ENCODE results near the gene STOX1. TPM values are rescaled to one million over a fixed set of nuclear protein-coding genes. Genes with fewer than 3 reads are reported as not detected.

The STOX1 gene
- total RNA-seq, 1 experiment from 2014 or later, result 5.9 TPM

- intact Hi-C loops (cut with micrococcal nuclease), result no loop called here
- Histone ChIP-seq H2AFZ (ENCODE audit: low read depth, low read length, poor library complexity, severe bottlenecking) (no peak overlapping the region), H3K9ac (ENCODE audit: low read length) (no peak overlapping the region), H4K20me1 (ENCODE audit: insufficient read depth) (no peaks in the 10 kb centered on the region), H3K27me3 (ENCODE audit: insufficient read depth, low read length) (no peaks in the 10 kb centered on the region), H3K9me2 (ENCODE audit: insufficient read depth) (no peaks in the 10 kb centered on the region), H3K4me2 (ENCODE audit: low read length) (no peak overlapping the region), H3K4me3 (replicated peaks in 1 of 2; ENCODE audit: low read depth in 1 of 2, low read length in 2 of 2) (no peak overlapping the region), H3K9me3 (ENCODE audit: control insufficient read depth in 1 of 2, insufficient read depth in 1 of 2, low read depth in 1 of 2, low read length in 2 of 2) (no peaks in the 10 kb centered on the region), H3K36me3 (ENCODE audit: control insufficient read depth in 1 of 2, insufficient read depth in 2 of 2, low read length in 2 of 2) (no peaks in the 10 kb centered on the region), H3K4me1 (ENCODE audit: control insufficient read depth in 1 of 2, insufficient read depth in 2 of 2, low read length in 2 of 2) (peaks cover 5 to 16% of the 10 kb centered on the region in 2 experiments), H3K79me2 (ENCODE audit: insufficient read depth, low read length) (no peaks in the 10 kb centered on the region), H3K27ac (ENCODE audit: low read depth, low read length) (no peak overlapping the region)
- no peak for TF ChIP-seq ZFX (IDR thresholded peaks at IDR 0.05)
- TF ChIP-seq FOSL1 (IDR thresholded peaks at IDR 0.05; ENCODE audit: low read depth), result no peak
- TF ChIP-seq EZH2 (IDR thresholded peaks at IDR 0.05), result no peak
- no peak for TF ChIP-seq YY1 (IDR thresholded peaks at IDR 0.05; ENCODE audit: extremely low read depth, insufficient replicate concordance, low read depth, low read length)
- no peak for TF ChIP-seq ELF1 (IDR thresholded peaks at IDR 0.05; ENCODE audit: borderline replicate concordance, low read depth)
- no peak for TF ChIP-seq CTCF (IDR thresholded peaks at IDR 0.05 in 2 of 3, conservative IDR thresholded peaks at IDR 0.05 in 1 of 3; ENCODE audit: borderline replicate concordance in 1 of 3, insufficient read depth in 1 of 3, low read depth in 2 of 3, low read length in 2 of 3)
- no peak for TF ChIP-seq CBX3 (IDR thresholded peaks at IDR 0.05; ENCODE audit: low read depth)
- TF ChIP-seq SIN3A (IDR thresholded peaks at IDR 0.05; ENCODE audit: low read depth), result no peak
- no peak for TF ChIP-seq ZNF274 (IDR thresholded peaks at IDR 0.05; ENCODE audit: low read depth, low read length)
- TF ChIP-seq JUND (IDR thresholded peaks at IDR 0.05), result no peak
- no peak for TF ChIP-seq EZH2phosphoT487 (IDR thresholded peaks at IDR 0.05; ENCODE audit: borderline replicate concordance)
- no peak for TF ChIP-seq POLR2AphosphoS5 (IDR thresholded peaks at IDR 0.05; ENCODE audit: low read depth, low read length)
- no peak for TF ChIP-seq SRF (IDR thresholded peaks at IDR 0.05; ENCODE audit: low read depth)
- ChIA-PET CTCF (no interaction called here), POLR2A (no interaction called here), RAD21 (ENCODE audit: low non-redundant PET in 1 of 2, low total read pairs in 2 of 2, uncharacterized antibody in 2 of 2, unreplicated experiment in 2 of 2) (no interaction called here)
- no peak for ATAC-seq
- no TSS peak for BruUV-seq (replicated peaks)
- no peak for DNase-seq (ENCODE audit: low read depth, low spot score)
Observed at GRCh38 chr10:68829521-68829920, 2.2 kb downstream of the STOX1 start.

Data from HCT116 (cell line).